Activated CD8-positive, alpha-beta memory T cell treated with anti-CD3 and anti-CD28 coated beads for 1 hour (primary cell): Measurements from ENCODE around the gene EIF4G3.
"Not testable (repeated sequence)": the region's sequence is repeated elsewhere in the genome, so short reads cannot be mapped to it uniquely, and the experiment has no call there.

ENCODE experiments used
- DNase-seq, 2 donors: peaks; one replicate each; pipeline ENCODE4 v3.0.0-alpha.2; 2020; ENCODE audit warnings: low read depth in 1 of 2; ENCODE audit errors: extremely low read depth in 1 of 2

EIF4G3 gene

DNA sequence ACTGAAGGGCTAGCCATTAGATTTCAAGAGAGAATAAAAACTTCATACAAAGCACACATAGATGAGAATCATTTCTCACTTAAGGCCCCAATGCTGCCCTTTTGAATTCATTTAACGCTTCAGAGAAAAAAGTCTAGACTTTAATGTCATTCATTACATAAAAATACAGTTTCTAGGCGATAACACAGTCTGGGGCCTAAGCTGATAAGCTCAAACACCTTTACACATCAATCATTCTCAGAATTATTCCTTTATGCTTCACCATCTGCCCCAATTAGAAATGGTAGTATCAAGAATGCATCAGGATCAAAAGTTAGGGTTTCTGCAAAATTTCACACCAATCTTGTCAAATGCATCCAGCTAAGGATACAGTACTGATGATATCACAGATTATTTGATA lies 289.5 kb downstream of the EIF4G3 start:
- DNase-seq = no peak

DNA sequence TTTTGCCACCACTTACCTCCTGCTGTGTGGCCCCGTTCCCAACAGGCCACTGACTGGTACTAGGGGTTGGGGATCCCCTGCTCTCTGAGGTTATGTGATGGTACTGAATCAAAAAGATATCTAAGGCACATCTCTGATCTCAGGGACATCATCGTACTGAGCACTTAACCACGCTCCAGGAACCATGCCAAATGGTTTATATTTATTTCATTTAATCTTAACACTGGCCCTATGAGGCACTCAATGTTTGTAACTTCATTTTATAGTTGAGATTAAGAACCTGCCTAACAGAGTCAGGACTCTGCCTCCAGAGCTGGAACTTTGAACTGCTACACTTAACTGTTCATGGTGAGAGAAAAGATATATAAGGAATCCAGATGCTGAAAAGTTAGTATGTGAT lies 291.6 kb downstream of the EIF4G3 start:
- DNase-seq = no peak

GRCh38 chr1:20884513-20884912 lies 292.2 kb downstream of the EIF4G3 start:
- no peak for DNase-seq

DNA sequence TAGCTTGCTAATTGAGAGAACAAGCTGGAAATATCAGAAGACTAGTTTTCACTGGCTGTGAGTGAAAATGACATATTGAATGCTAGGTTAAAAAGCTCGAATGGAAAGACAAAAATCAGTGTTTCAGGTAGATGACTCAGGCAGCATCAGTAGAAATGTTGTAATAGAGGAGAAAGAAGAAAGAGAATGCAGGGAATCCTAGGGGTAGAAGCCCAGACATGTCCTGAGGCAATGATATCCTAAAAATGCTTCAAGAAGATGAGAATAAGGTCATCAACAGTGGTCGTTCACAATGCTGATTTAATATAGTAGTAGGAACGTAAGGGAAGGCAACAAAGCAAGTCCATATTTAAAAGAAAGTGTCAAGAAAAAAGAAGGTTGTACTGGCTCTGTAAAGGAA lies 292.9 kb downstream of the EIF4G3 start:
- DNase-seq = no peak

DNA sequence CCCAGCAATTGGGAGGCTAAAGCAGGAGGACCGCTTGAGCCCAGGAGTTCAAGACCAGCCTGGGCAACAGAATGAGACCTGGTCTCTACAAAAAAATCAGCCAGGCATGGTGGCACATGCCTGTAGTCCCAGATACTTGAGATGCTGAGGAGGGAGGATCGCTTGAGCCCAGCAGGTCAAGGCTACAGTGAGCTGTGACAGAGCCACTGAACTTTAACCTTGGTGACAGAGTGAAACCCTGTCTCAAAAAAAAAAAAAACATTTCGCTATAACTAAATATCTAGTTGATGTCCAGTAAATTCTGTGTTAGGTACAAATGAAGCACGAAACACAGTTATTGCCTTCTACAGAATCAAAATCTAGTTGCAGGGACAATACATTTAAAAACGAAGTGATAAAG lies 293.9 kb downstream of the EIF4G3 start:
- no peak for DNase-seq

- no peak for DNase-seq
Measured at GRCh38 chr1:20878799-20879198, 297.9 kb downstream of the EIF4G3 start.

GRCh38 chr1:20875198-20875973 lies 301.3 kb downstream of the EIF4G3 start:
- no peak for DNase-seq

GRCh38 chr1:20873311-20873710 lies 303.4 kb downstream of the EIF4G3 start:
- DNase-seq = no peak

DNA sequence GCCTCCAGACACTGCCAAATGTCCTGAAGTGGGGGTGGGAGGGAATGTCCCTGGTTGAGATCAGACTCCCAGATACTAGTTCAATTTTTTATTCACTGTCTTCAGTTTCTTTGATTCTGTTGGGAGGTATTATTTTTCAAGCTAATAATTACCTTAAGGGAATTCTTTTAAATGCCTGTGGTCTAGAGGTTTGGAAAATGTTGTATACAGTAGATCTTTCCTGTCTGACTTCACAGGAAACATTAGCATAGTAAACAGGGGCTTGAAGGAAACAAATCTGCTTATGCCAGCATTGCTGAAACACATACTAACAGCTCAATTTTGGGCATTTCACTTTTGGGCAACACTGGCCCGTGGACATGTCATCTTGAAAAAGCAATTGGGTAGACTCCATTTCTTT lies 305.3 kb downstream of the EIF4G3 start:
- no peak for DNase-seq

GRCh38 chr1:20870718-20871117 lies 306.0 kb downstream of the EIF4G3 start:
- no peak for DNase-seq

DNA sequence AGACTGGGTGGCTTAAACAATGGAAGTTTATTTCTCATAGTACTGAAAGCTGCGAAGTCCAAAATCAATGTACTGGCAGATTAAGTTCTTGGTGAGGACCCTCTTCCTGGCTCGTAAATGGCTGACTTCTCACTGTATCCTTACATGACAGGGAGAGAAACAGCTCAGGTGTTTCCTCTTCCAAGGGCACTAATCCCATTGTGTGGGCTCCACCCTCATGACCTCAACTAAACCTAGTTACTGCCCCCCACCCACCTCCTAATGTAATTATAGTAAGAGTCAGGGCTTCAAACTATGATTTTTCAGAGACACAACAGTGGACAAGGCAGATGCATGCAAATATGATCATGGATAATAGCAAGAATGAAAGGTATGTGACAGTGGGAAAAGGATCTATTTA lies 308.4 kb downstream of the EIF4G3 start:
- DNase-seq = no peak

DNA sequence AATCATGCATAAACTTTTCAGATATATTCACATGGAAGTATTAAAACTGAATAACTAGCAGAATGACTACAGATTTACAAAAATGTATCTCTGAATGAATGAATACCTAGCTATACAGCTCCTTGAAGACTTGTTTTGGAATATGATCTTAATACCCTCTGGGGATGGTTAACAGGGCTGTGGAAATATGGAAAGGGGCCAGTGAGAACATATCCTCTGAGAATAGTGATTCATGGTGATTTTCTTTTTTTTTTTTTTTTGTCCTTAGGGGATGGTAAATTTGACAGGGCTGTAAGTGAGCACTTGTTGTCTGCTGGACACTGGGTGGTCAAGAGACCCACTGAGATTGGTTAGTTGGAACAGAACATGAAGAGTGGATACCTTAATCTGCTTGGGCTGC lies 308.9 kb downstream of the EIF4G3 start:
- no peak for DNase-seq

DNA sequence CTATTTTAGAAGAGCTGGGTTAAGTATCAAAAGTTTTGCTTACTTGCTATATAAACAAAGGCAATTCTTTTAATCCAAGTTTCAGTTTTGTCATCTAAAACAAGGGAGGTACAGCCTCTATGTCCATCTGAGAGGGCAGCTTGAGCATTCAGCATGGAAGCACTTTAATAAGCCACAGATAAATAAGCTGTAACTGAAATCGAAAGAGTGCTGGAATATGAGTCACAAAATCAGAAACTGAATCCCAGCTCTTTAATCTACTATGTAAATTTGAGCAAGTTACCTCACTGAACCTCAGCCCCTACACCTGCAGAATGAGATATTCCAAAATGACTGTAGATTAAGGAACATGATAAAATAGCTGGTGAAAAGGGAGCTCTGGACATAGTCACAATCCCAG lies 309.6 kb downstream of the EIF4G3 start:
- no peak for DNase-seq

GRCh38 chr1:20865001-20865400 lies 311.7 kb downstream of the EIF4G3 start:
- DNase-seq = no peak

DNA sequence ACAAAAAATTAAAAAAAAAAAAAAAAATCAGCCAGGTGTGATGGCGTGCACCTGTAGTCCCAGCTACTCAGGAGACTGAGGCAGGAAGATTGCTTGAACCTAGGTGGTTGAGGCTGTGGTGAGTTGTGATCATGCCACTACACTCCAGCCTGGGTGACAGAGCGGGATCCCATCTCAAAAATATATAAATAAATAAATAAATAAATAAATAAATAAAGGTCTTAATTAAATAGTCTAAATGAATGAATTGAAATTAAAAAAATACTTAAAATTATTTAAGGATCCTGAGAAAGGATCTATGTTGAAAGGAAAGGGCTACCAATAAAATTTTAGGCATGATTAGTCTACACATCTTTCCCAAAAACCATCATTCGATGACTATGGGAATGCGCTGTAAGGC lies 322.2 kb downstream of the EIF4G3 start:
- no peak for DNase-seq

- DNase-seq = not testable (repeated sequence)
Measured at GRCh38 chr1:20851791-20852190, 324.9 kb downstream of the EIF4G3 start.

GRCh38 chr1:20850021-20850420 lies 326.7 kb downstream of the EIF4G3 start:
- no peak for DNase-seq

- no peak for DNase-seq
Measured at GRCh38 chr1:20849100-20849499, 327.6 kb downstream of the EIF4G3 start.

DNA sequence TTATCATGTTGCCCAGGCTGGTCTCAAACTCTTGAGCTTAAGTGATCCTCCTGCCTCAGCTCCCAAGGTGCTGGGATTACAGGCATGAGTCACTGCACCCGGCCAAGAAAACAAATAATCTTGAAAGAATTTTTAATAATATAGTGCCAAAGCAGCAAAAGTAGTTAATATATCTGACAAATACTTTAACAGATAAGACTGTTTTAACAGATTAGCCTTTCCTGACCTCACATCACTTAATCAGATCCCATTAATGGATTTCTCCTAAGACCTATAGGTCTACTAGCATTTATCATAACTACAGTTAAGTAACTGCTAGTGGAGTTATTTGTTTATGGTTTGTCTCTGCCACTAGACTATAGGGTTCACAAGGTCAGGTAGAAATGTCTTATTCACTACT lies 328.5 kb downstream of the EIF4G3 start:
- DNase-seq = no peak

GRCh38 chr1:20847611-20848080 lies 329.1 kb downstream of the EIF4G3 start:
- DNase-seq = no peak

- no peak for DNase-seq
Measured at GRCh38 chr1:20846461-20847374, 330.0 kb downstream of the EIF4G3 start.

GRCh38 chr1:20840731-20841130 lies 336.0 kb downstream of the EIF4G3 start:
- no peak for DNase-seq
